Colonic mucosa (tissue), 4 donors: ENCODE results near the gene RHOJ. TPM values are rescaled to one million over a fixed set of nuclear protein-coding genes. Genes with fewer than 3 reads are reported as not detected.
"Not testable (repeated sequence)": the region's sequence is repeated elsewhere in the genome, so short reads cannot be mapped to it uniquely, and the experiment has no call there.

Experiments used
- DNase-seq: peaks from one replicate; pipeline ENCODE4 v3.0.0-alpha.2; 2020
- H3K27ac ChIP-seq: fragments of 200-600 bp; one replicate; pipeline ENCODE4 v1.8.0; 2021
- H3K27me3 ChIP-seq: fragments of 200-600 bp; one replicate; pipeline ENCODE4 v1.8.0; 2021
- H3K36me3 ChIP-seq: fragments of 200-600 bp; one replicate; pipeline ENCODE4 v1.8.0; 2021
- H3K4me1 ChIP-seq: fragments of 200-600 bp; one replicate; pipeline ENCODE4 v1.8.0; 2021; ENCODE audit warnings: mild to moderate bottlenecking
- H3K4me3 ChIP-seq: fragments of 200-600 bp; one replicate; pipeline ENCODE4 v1.8.0; 2021
- H3K9ac ChIP-seq, 2 donors: one replicate each; pipeline ENCODE4 v1.7.0; 2013; ENCODE audit warnings: control low read depth in 2 of 2, low read depth in 2 of 2, low read length in 2 of 2
- H3K9me3 ChIP-seq: fragments of 200-600 bp; one replicate; pipeline ENCODE4 v1.8.0; 2021
- CTCF ChIP-seq: fragments of 200-600 bp; IDR thresholded peaks from one replicate; pipeline ENCODE4 v1.8.0; 2022; ENCODE audit warnings: antibody characterized with exemption, mild to moderate bottlenecking
- intact Hi-C: fragments of 100-400 bp; cut with DNase I; formaldehyde crosslinking; loops from one replicate; pipeline ENCODE4 v1.14.1; 2022
- total RNA-seq, 2 donors: library from RNA; stranded (reverse); fragmentation: NEBNext Ultra II Directional in 1 of 2; extraction: Animal tissue kit (Norgen Biotek cat#: 25700) in 1 of 2; gene quantifications; one replicate each; pipeline ENCODE4 v1.2.1, GENCODE V29; 2021
- donor health status: healthy.
- donor health status: DM: no; HTN: no; CAD: no.
- donor health status: DM: no; HTN: no; CAD: no.

Gene RHOJ
- total RNA-seq, 2 donors from 2014 or later = 3.0 to 7.6 TPM

- no peaks in the 10 kb centered on the region for H3K36me3 ChIP-seq
- H3K4me1 ChIP-seq = no peaks in the 10 kb centered on the region
- no peak overlapping the region for H3K4me3 ChIP-seq
- no peak for TF ChIP-seq CTCF
- DNase-seq = no peak
- H3K9me3 ChIP-seq = no peaks in the 10 kb centered on the region
- no peak overlapping the region for H3K27ac ChIP-seq
- no peak overlapping the region for H3K9ac ChIP-seq
- H3K27me3 ChIP-seq = no peaks in the 10 kb centered on the region
- intact Hi-C loops = no loop called here
Measured at GRCh38 chr14:63299351-63300110, 95.3 kb downstream of the RHOJ start.

GRCh38 chr14:63300854-63301253, 96.6 kb downstream of the RHOJ start:
- no peak for TF ChIP-seq CTCF
- Histone ChIP-seq H3K36me3 (no peaks in the 10 kb centered on the region), H3K9me3 (no peaks in the 10 kb centered on the region), H3K4me3 (no peak overlapping the region), H3K4me1 (no peaks in the 10 kb centered on the region), H3K9ac (no peak overlapping the region), H3K27ac (no peak overlapping the region), H3K27me3 (no peaks in the 10 kb centered on the region)
- intact Hi-C loops = no loop called here
- no peak for DNase-seq

GRCh38 chr14:63301891-63302534, 97.8 kb downstream of the RHOJ start:
- Histone ChIP-seq H3K27ac (no peak overlapping the region), H3K36me3 (no peaks in the 10 kb centered on the region), H3K4me3 (no peak overlapping the region), H3K27me3 (no peaks in the 10 kb centered on the region), H3K4me1 (no peaks in the 10 kb centered on the region), H3K9me3 (no peaks in the 10 kb centered on the region), H3K9ac (no peak overlapping the region)
- DNase-seq = no peak
- intact Hi-C loops = no loop called here
- no peak for TF ChIP-seq CTCF

- H3K4me3 ChIP-seq, H3K27me3 ChIP-seq, H3K9me3 ChIP-seq, H3K4me1 ChIP-seq, H3K27ac ChIP-seq, H3K9ac ChIP-seq, H3K36me3 ChIP-seq, intact Hi-C loops, DNase-seq: not testable (repeated sequence)
Measured at GRCh38 chr14:63304429-63304828, 100.2 kb downstream of the RHOJ start.

GRCh38 chr14:63308723-63309317, 104.6 kb downstream of the RHOJ start:
- H3K9ac ChIP-seq = no peak overlapping the region
- no peak overlapping the region for H3K27ac ChIP-seq
- DNase-seq = no peak
- H3K36me3 ChIP-seq = no peaks in the 10 kb centered on the region
- intact Hi-C loops = no loop called here
- H3K9me3 ChIP-seq = no peaks in the 10 kb centered on the region
- no peak for TF ChIP-seq CTCF
- no peak overlapping the region for H3K4me3 ChIP-seq
- no peaks in the 10 kb centered on the region for H3K27me3 ChIP-seq
- no peaks in the 10 kb centered on the region for H3K4me1 ChIP-seq

- Histone ChIP-seq H3K36me3 (no peaks in the 10 kb centered on the region), H3K9me3 (no peaks in the 10 kb centered on the region), H3K9ac (no peak within 1 kb of the TSS), H3K27me3 (no peaks in the 10 kb centered on the region), H3K4me1 (no peaks in the 10 kb centered on the region), H3K4me3 (no peak within 1 kb of the TSS), H3K27ac (no peak within 1 kb of the TSS)
- DNase-seq = no peak
- no peak for TF ChIP-seq CTCF
- intact Hi-C loops = no loop called here
Measured at GRCh38 chr14:63318835-63319234, 114.6 kb downstream of the RHOJ start, which contains the start of gene GPHB5. Gene GPHB5 (minus strand): TSS chr14:63318935. CDS start chr14:63317849, 1,086 bp downstream.
